ENCODE measurements around the gene ERC1.
A peak's percentile ranks its signal among the peaks of the same experiment; 100 is the strongest.

Gene ERC1

GRCh38 chr12:1436981-1437380 is 446.0 kb downstream of the ERC1 start:
- DNase-seq (ENCODE audit: low read depth, low spot score) = no peak

DNA sequence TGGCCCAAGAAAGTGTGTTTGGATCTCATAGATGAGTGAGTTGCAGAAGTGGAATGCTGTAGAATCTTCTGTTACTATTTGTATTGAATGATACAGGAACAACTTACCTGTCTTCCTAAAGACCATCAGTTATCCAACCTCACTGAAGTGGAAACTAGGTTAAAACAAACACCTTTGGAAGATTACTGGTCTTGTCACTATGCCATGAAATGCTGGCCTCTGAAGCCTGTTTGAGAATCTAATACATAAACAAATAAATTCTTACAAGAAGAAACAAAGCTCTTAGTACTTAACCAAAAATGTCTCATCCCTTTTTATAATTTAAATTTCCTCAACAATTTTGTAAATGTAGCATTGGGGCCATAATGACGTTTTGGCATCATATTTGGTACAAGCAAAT is 448.2 kb downstream of the ERC1 start:
- DNase-seq (ENCODE audit: low read depth, low spot score) = no peak

DNA sequence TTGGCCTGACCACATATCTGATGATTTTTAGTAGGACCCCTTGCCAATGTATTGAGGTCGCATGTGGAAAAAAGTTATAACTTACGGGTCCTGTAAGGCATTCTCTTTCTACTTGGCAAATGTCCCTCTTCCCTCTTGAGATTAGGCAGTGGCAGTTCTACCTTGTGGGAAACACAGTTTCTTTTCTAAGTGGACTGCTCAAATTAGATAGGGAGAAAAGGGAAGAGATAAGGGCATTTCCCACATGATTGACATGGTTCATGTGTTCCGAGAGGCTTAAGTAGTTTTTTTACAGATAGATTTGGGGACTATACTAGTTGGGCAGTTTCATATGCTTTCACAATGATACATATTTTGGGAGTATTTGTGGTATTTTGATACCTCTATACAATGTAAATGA is 448.7 kb downstream of the ERC1 start:
- no peak for DNase-seq (ENCODE audit: low read depth, low spot score)

- DNase-seq (ENCODE audit: low read depth, low spot score) = no peak
These were observed 452.6 kb downstream of the ERC1 start for GRCh38 chr12:1443421-1444141.

GRCh38 chr12:1444142-1444516 is 453.1 kb downstream of the ERC1 start:
- no peak for DNase-seq (ENCODE audit: low read depth, low spot score)

DNA sequence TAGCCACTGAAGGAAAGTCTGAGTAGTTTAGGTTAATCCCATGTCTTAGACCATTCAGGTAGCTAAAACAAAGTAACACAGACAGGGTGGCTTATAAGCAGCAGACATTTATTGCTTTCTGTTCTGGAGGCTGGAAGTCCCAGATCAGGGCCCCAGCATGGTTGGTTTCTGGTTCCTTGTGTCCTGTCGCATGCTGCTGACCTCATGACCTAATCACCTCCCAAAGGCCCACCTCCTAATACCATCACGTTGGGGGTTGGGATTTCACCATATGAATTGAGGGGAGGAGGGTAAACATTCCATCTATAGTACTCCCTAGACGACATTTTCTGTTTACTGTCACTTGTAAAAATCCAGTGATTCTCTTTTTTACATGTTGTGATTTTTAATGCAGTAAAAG is 454.8 kb downstream of the ERC1 start:
- DNase-seq (ENCODE audit: low read depth, low spot score) = peak; percentile 59

DNA sequence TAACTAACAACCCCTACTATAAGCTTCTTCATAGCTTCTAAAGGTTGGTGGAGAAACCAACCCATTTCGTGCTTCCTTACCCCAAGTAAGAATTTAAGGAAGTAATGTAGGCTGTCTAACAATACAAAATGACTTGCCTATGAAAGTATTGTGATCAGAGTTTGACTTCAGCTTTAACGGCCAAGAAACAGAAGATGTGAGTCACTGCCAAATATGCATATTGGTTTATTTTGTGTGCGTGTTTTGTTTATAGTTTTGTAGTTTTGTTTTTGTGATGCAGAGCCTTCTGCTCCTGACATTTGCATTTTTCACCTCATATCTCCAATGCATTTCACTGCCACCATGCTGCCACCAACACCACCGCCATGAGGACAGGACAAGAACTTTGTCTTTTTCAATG is 457.3 kb downstream of the ERC1 start:
- DNase-seq (ENCODE audit: low read depth, low spot score) = no peak

DNA sequence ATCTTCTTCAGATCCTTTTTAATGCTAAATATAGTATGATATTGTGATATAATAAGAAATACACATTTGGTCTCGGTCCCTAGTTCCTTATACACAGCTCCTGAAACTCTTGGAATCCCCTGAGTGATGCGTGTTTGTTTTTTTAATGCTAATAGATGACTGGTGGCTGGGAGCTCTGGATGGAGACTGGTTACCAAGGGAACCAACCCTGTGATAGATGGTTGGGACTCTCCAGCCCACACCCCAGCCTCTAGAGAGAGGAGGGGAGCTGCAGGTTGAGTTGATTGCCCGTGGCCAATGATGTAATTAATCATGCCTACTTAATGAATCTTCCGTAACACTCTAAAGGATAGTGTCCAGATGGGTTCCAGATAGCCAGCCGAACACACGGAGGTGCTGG is 462.8 kb downstream of the ERC1 start:
- DNase-seq (ENCODE audit: low read depth, low spot score) = no peak

DNA sequence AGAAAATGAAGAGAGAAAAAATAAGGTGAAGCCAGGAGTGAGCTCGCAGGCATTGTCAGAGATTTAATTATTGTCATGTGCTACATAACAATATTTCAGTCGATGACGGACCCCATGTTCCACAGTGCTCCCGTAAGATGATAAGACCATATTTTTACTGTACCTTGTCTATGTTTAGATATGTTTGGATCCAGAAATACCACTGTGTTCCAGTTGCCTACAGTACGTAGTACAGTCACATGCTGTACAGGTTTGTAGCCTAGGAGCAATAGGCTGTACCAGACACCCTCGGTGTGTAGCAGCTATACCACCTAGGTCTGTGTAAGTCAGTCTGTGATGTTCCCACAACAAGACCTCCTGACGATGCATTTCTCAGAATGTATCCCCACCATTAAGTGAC is 465.9 kb downstream of the ERC1 start:
- no peak for DNase-seq (ENCODE audit: low read depth, low spot score)

DNA sequence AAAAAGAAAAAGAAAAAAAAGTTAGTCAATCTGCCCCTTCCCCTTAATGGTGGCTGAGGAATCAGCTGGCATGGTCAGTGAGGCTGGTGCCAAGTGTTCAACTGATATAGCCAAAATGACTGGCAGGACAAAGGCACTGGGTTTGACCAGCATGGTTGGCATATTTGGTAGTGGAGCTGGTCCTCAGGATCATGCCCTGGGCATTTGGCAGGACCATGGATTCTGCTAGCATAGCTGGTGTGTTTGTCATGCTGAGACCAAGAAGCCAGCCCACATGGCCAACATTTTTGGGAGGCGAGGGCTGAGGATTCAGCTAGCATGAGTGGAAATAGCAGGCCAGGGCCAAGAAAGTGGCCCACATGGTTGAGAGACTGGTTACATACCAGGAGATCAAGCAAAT is 466.9 kb downstream of the ERC1 start:
- no peak for DNase-seq (ENCODE audit: low read depth, low spot score)

GRCh38 chr12:1459339-1459738 is 468.3 kb downstream of the ERC1 start:
- DNase-seq (ENCODE audit: low read depth, low spot score) = no peak

- DNase-seq (ENCODE audit: low read depth, low spot score) = no peak
These were observed 472.3 kb downstream of the ERC1 start for GRCh38 chr12:1463073-1463905.

DNA sequence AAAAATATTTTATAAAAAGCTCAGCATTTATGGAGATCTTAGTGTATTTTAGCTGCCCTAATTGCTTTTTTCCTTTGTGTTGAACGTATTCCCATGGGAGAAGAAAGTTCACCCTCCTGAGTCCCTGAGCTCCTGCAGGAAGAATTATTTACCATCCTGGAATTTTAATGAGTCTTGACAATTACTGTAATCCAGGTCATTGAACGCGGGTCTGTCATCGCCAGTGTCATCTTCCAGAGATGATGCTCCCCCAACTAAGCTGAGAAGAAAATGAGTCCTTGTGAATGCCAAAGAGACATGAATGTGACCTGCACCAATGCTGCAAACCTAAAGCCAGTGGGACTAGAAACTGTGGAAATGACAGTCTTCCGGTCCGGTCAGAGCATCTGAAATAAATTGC is 473.9 kb downstream of the ERC1 start:
- no peak for DNase-seq (ENCODE audit: low read depth, low spot score)

DNA sequence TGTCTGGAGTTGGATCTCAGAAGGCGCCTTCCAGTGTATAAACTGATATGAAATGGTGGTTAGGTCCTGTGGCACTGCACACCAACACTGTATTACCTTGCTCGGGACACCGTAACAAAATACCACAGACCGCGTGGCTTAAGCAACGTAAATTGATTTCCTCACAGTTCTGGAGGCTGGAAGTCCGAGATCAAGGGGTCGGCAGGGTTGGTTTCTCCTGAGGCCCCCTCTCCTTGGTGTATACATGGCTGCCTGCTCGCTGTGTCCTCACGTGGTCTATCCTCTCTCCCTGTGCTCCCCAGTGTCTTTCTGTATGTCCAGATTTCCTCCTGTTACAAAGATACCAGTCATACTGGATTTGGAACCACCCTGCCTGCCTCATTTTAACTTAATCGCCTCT is 475.0 kb downstream of the ERC1 start:
- no peak for DNase-seq (ENCODE audit: low read depth, low spot score)

GRCh38 chr12:1466481-1467154 is 475.6 kb downstream of the ERC1 start:
- no peak for DNase-seq (ENCODE audit: low read depth, low spot score)

GRCh38 chr12:1467710-1468109 is 476.7 kb downstream of the ERC1 start:
- DNase-seq (ENCODE audit: low read depth, low spot score) = no peak

DNA sequence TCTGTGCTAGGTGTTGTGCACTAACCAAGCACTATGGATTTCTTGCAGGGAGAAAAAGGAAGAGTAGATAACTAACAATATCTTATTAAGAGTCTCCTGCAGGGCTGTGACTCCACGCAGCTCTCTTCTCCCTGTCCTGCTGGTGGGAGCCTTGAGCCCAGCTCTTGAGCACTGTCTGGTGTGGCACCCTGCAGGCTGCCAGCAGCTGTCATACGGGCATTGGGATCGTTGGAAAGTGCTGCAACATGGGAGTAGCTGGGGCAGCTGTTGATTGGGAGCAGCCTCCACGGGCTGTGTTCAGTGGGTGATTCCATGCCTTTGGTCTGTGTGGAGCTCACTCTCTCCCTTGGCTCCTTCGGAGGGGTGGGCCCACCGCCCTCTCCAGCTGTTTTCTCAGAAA is 478.0 kb downstream of the ERC1 start:
- no peak for DNase-seq (ENCODE audit: low read depth, low spot score)

GRCh38 chr12:1470051-1470450 is 479.0 kb downstream of the ERC1 start:
- no peak for DNase-seq (ENCODE audit: low read depth, low spot score)

DNA sequence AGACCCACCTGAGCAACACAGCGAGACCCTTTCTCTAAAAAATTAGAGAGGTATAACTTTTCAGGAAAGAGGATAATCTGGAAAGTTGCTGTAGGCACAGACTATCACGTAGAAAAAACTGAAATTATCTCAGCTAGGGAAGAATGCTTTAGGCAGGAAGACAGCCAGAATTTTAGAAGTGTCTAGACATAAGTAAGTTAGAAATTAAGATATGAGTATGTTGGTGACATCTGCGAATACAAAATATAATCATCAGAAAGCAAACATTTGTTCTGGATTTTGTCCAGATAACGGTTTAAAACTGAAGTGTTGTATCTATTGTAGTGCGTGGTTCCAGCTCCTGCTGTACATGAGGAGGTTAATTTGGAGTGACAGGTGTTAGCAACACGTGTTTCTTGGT is 480.2 kb downstream of the ERC1 start:
- DNase-seq (ENCODE audit: low read depth, low spot score) = no peak

DNA sequence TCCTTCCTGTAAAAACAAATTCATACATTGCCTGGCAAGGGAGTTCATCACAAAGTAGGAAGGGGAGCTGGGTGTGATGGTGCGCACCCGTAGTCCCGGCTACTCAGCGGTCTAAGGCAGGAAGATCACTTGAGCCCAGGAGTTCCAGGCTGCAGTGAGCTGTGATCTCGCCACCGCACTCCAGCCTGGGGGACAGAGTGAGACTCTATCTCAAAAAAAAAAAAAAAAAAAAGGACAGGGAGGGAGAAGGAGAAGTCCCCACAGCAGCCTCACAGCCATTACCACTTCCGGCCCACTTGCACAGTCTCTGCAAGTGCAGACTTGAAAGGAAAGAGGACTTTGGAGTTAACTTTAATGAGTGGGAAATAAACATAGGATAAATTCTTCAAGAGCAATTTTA is 482.4 kb downstream of the ERC1 start:
- no peak for DNase-seq (ENCODE audit: low read depth, low spot score)

GRCh38 chr12:1474041-1474573 is 483.1 kb downstream of the ERC1 start:
- DNase-seq (ENCODE audit: low read depth, low spot score) = no peak

DNA sequence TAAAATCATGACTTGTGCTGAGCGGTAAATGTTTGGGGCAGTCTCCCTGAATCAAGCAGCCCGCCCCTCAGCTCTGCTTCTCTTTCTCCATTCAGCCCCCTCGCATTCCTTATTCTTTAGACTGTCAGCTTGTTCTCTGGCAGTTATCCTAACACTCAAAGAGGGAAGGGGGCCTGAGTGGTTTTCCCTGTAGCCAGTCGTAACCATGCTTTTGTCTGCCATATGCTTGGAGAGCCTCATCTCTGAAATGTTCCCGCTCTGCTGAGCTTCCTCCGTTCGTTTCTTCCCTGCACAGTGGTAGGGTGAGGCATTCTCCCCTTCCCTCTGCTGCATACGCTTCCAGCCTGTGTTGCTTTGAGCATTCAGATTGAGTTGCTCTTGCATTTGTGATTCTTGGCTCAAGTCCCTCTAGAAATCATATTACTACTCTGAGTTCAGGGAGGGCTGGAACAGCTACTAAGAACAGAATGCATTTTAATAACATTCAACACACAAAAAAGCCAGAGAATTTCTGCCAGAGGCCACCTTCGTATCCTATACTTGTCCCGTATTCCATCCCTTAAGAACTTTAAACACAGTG is 483.6 kb downstream of the ERC1 start:
- no peak for DNase-seq (ENCODE audit: low read depth, low spot score)
